Thoracic aorta (tissue), 2 donors: ENCODE results near the gene GCNT1. TPM values are rescaled to one million over a fixed set of nuclear protein-coding genes. Genes with fewer than 3 reads are reported as not detected.
A peak's percentile ranks its signal among the peaks of the same experiment; 100 is the strongest.

Experiments used
- ATAC-seq: fragments of 150-250 bp; one replicate; pipeline ENCODE4 v1.8.0; 2017; ENCODE audit warnings: low read depth; ENCODE audit not compliant: insufficient number of reproducible peaks, low FRiP score
- DNase-seq: peaks from one replicate; pipeline ENCODE4 v3.0.0-alpha.2; 2020; ENCODE audit warnings: low spot score
- H3K27ac ChIP-seq, 2 donors: fragments of 200-600 bp; sonication (generic); 1 replicate in 1 of 2; 2 replicates in 1 of 2; pipeline ENCODE4 v1.5.1; 2016; ENCODE audit warnings: mild to moderate bottlenecking in 2 of 2, moderate library complexity in 2 of 2
- H3K27me3 ChIP-seq: fragments of 200-600 bp; sonication (generic); replicated peaks from 2 replicates; pipeline ENCODE4 v1.6.0; 2016; ENCODE audit warnings: mild to moderate bottlenecking; ENCODE audit not compliant: insufficient read depth
- H3K36me3 ChIP-seq: fragments of 200-600 bp; sonication (generic); one replicate; pipeline ENCODE4 v1.5.1; 2016
- H3K4me1 ChIP-seq, 2 donors: fragments of 200-600 bp; sonication (generic); 1 replicate in 1 of 2; 2 replicates in 1 of 2; pipeline versions ENCODE4 v1.5.1 to v1.6.0; 2016; ENCODE audit warnings: low read depth in 2 of 2, mild to moderate bottlenecking in 1 of 2; ENCODE audit not compliant: control insufficient read depth in 1 of 2
- H3K4me3 ChIP-seq: fragments of 200-600 bp; sonication (generic); 2 replicates; pipeline ENCODE4 v1.5.1; 2016; ENCODE audit warnings: mild to moderate bottlenecking
- H3K9me3 ChIP-seq: fragments of 200-600 bp; sonication (generic); 2 replicates; pipeline ENCODE4 v1.5.1; 2016
- CTCF ChIP-seq: fragments of 200-600 bp; sonication (generic); IDR thresholded peaks from one replicate; pipeline ENCODE4 v1.5.1; 2019; ENCODE audit warnings: antibody characterized with exemption
- total RNA-seq, 2 donors: library from RNA; depleted of rRNA; stranded (reverse); fragments of >200 nt; gene quantifications; one replicate each; pipeline versions ENCODE4 v1.1.0 to v1.2.3, GENCODE V29; 2016

The GCNT1 gene
- total RNA-seq, 2 donors from 2014 or later = 17.1 to 24.1 TPM

- H3K27ac ChIP-seq = no peak overlapping the region
- no peaks in the 10 kb centered on the region for H3K9me3 ChIP-seq
- no peaks in the 10 kb centered on the region for H3K36me3 ChIP-seq
- H3K4me3 ChIP-seq = no peak overlapping the region
- no peak for DNase-seq
- no peak for TF ChIP-seq CTCF
- no peaks in the 10 kb centered on the region for H3K27me3 ChIP-seq
- peaks cover 0 to 4% of the 10 kb centered on the region in 2 donors for H3K4me1 ChIP-seq
- ATAC-seq = no peak
Observed at GRCh38 chr9:76526026-76526425, 67.0 kb downstream of the GCNT1 start.

GRCh38 chr9:76528056-76528455, 69.1 kb downstream of the GCNT1 start:
- peaks cover 0 to 4% of the 10 kb centered on the region in 2 donors for H3K4me1 ChIP-seq
- no peaks in the 10 kb centered on the region for H3K9me3 ChIP-seq
- no peak for ATAC-seq
- TF ChIP-seq CTCF = no peak
- DNase-seq = no peak
- H3K27ac ChIP-seq = no peak overlapping the region
- H3K36me3 ChIP-seq = no peaks in the 10 kb centered on the region
- no peak overlapping the region for H3K4me3 ChIP-seq
- no peaks in the 10 kb centered on the region for H3K27me3 ChIP-seq

GRCh38 chr9:76528642-76529190, 69.7 kb downstream of the GCNT1 start:
- TF ChIP-seq CTCF = no peak

GRCh38 chr9:76529653-76530052, 70.7 kb downstream of the GCNT1 start:
- H3K27me3 ChIP-seq = no peaks in the 10 kb centered on the region
- H3K4me3 ChIP-seq = no peak overlapping the region
- no peaks in the 10 kb centered on the region for H3K36me3 ChIP-seq
- H3K4me1 ChIP-seq = peaks cover 0 to 15% of the 10 kb centered on the region in 2 donors
- H3K27ac ChIP-seq = no peak overlapping the region
- no peak for TF ChIP-seq CTCF
- no peaks in the 10 kb centered on the region for H3K9me3 ChIP-seq
- no peak for ATAC-seq
- no peak for DNase-seq

More at GRCh38 chr9:76528642-76529190, 69.7 kb downstream of the GCNT1 start:
- no peaks in the 10 kb centered on the region for H3K9me3 ChIP-seq
- H3K27ac ChIP-seq = no peak overlapping the region
- DNase-seq (no peak), ATAC-seq (no peak)
- H3K4me1 ChIP-seq = peaks cover 0 to 8% of the 10 kb centered on the region in 2 donors
- no peak overlapping the region for H3K4me3 ChIP-seq
- no peaks in the 10 kb centered on the region for H3K27me3 ChIP-seq
- H3K36me3 ChIP-seq = no peaks in the 10 kb centered on the region

- Histone ChIP-seq H3K36me3 (no peaks in the 10 kb centered on the region), H3K4me1 (peaks cover 0 to 15% of the 10 kb centered on the region in 2 donors), H3K27me3 (no peaks in the 10 kb centered on the region), H3K4me3 (peak overlapping the region; percentile 18), H3K27ac (peak overlapping the region in 1 of 2 donors; percentile 22), H3K9me3 (no peaks in the 10 kb centered on the region)
- ATAC-seq = no peak
- TF ChIP-seq CTCF = no peak
- DNase-seq = no peak
Observed at GRCh38 chr9:76530458-76531110, 71.6 kb downstream of the GCNT1 start.
